Natural killer cell (primary cell): ENCODE data around the gene SCGN. TPM values are rescaled to one million over a fixed set of nuclear protein-coding genes. Genes with fewer than 3 reads are reported as not detected.

Experiments
- ATAC-seq, 3 donors: fragments of 150-1000 bp in 2 of 3; fragments of 200-7000 bp in 1 of 3; cut with Tn5 transposase; 1 replicate in 1 of 3; 2 replicates in 2 of 3; pipeline ENCODE4 v1.10.0; 2021; ENCODE audit warnings: mild to moderate bottlenecking in 2 of 3, moderate library complexity in 2 of 3
- DNase-seq, 2 donors: peaks; one replicate each; pipeline versions ENCODE4 v3.0.0 to v3.0.0-alpha.2; 2013 to 2021; ENCODE audit warnings: mixed read lengths in 1 of 2
- H3K27ac ChIP-seq: one replicate; pipeline ENCODE4 v1.5.1; 2013; ENCODE audit warnings: mild to moderate bottlenecking, low read length
- H3K27me3 ChIP-seq: one replicate; pipeline ENCODE4 v1.6.1; 2013; ENCODE audit warnings: low read length; ENCODE audit not compliant: control insufficient read depth, insufficient read depth
- H3K36me3 ChIP-seq: one replicate; pipeline ENCODE4 v1.6.1; 2013; ENCODE audit warnings: low read length; ENCODE audit not compliant: control insufficient read depth, insufficient read depth
- H3K4me1 ChIP-seq: one replicate; pipeline ENCODE4 v1.6.1; 2013; ENCODE audit warnings: low read length; ENCODE audit not compliant: control insufficient read depth, insufficient read depth
- H3K4me3 ChIP-seq: one replicate; pipeline ENCODE4 v1.5.1; 2013; ENCODE audit warnings: low read length
- H3K9me3 ChIP-seq: one replicate; pipeline ENCODE4 v1.6.1; 2013; ENCODE audit warnings: low read length; ENCODE audit not compliant: control insufficient read depth, insufficient read depth
- H3K27ac Mint-ChIP-seq, 2 donors: one replicate each; pipeline ENCODE4 v1.8.0; 2022; ENCODE audit warnings: mild to moderate bottlenecking in 2 of 2, mixed read lengths in 2 of 2, moderate library complexity in 1 of 2
- H3K27me3 Mint-ChIP-seq, 2 donors: one replicate each; pipeline ENCODE4 v1.8.0; 2022; ENCODE audit warnings: low read depth in 2 of 2, mixed read lengths in 2 of 2
- H3K36me3 Mint-ChIP-seq: one replicate; pipeline ENCODE4 v1.8.0; 2022; ENCODE audit warnings: mixed read lengths
- H3K4me1 Mint-ChIP-seq, 2 donors: one replicate each; pipeline ENCODE4 v1.8.0; 2022; ENCODE audit warnings: mixed read lengths in 2 of 2
- H3K4me3 Mint-ChIP-seq: one replicate; pipeline ENCODE4 v1.8.0; 2022; ENCODE audit warnings: mild to moderate bottlenecking, moderate library complexity, mixed read lengths
- H3K9me3 Mint-ChIP-seq, 2 donors: one replicate each; pipeline ENCODE4 v1.8.0; 2022; ENCODE audit warnings: mixed read lengths in 2 of 2
- CTCF ChIP-seq: fragments of 200-600 bp; IDR thresholded peaks from one replicate; pipeline ENCODE4 v1.8.0; 2022; ENCODE audit warnings: antibody characterized with exemption
- WGBS: methylation state at CpG from one replicate; pipeline ENCODE4 v1.1.7; 2013; ENCODE audit warnings: missing lambda C conversion rate; ENCODE audit not compliant: insufficient coverage; 5-methylcytosine and 5-hydroxymethylcytosine counted together
- intact Hi-C: fragments of 100-400 bp; cut with micrococcal nuclease; formaldehyde crosslinking; loops from one replicate; pipeline ENCODE4 v1.14.2; 2022
- total RNA-seq, 4 donors: library from RNA; stranded (reverse); fragments of 120-200 nt in 1 of 4; gene quantifications; one replicate each; pipeline versions ENCODE4 v1.2.3 to v1.2.4, GENCODE V29; 2013 to 2022

Gene SCGN
- total RNA-seq, 3 donors from 2014 or later (not counting 1 experiment from before 2014, with no cell fraction given), result not detected

DNA sequence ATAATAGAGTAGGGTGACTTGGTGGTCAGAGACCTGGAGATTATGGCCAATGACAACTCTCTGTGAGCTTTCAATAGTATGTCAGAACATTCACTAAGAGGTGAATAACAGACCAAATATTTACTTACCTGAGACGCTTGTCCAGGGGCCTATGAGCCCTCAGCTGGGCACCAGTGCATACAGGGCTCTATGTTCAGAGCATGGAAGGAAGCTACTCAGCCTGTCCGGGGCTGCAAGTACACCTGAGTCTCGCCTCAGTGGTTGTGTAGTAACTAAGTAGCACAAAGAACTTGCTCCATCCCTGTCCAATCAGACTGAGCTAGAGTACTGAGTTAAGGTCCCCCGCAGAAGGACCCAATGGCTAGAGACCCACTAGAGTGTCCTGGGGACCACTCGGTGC lies 11.6 kb upstream of the SCGN start:
- Histone ChIP-seq H3K36me3 (no peaks in the 10 kb centered on the region), H3K4me3 (no peak overlapping the region), H3K4me1 (no peaks in the 10 kb centered on the region), H3K27ac (no peak overlapping the region), H3K9me3 (no peaks in the 10 kb centered on the region), H3K27me3 (peaks cover 9% of the 10 kb centered on the region)
- Mint-ChIP-seq H3K27ac (no peak overlapping the region), H3K9me3 (no peaks in the 10 kb centered on the region), H3K36me3 (no peaks in the 10 kb centered on the region), H3K4me1 (no peaks in the 10 kb centered on the region), H3K4me3 (no peak overlapping the region), H3K27me3 (peaks cover 22 to 65% of the 10 kb centered on the region in 2 donors)
- TF ChIP-seq CTCF, result no peak
- DNase-seq, result no peak
- WGBS, result 85% methylated on average over 5 of the region's 5 CpGs
- intact Hi-C loops, result no loop called here
- no peak for ATAC-seq

- Histone ChIP-seq H3K27me3 (peaks cover 10% of the 10 kb centered on the region), H3K4me3 (no peak overlapping the region), H3K27ac (no peak overlapping the region), H3K9me3 (no peaks in the 10 kb centered on the region), H3K4me1 (no peaks in the 10 kb centered on the region), H3K36me3 (no peaks in the 10 kb centered on the region)
- DNase-seq (no peak), ATAC-seq (no peak)
- intact Hi-C loops, result no loop called here
- TF ChIP-seq CTCF, result no peak
- H3K4me1 Mint-ChIP-seq, result no peaks in the 10 kb centered on the region
- H3K27me3 Mint-ChIP-seq, result peaks cover 25 to 65% of the 10 kb centered on the region in 2 donors
- H3K9me3 Mint-ChIP-seq, result no peaks in the 10 kb centered on the region
- H3K36me3 Mint-ChIP-seq, result no peaks in the 10 kb centered on the region
- WGBS, result 91% methylated on average over 3 of the region's 4 CpGs
- H3K4me3 Mint-ChIP-seq, result no peak overlapping the region
- no peak overlapping the region for H3K27ac Mint-ChIP-seq
These were observed 11.1 kb upstream of the SCGN start for GRCh38 chr6:25640891-25641290.

GRCh38 chr6:25641377-25641776 lies 10.6 kb upstream of the SCGN start:
- no peaks in the 10 kb centered on the region for H3K4me1 ChIP-seq
- no peak for ATAC-seq
- H3K9me3 ChIP-seq, result no peaks in the 10 kb centered on the region
- no peaks in the 10 kb centered on the region for H3K9me3 Mint-ChIP-seq
- peaks cover 25 to 66% of the 10 kb centered on the region in 2 donors for H3K27me3 Mint-ChIP-seq
- no peaks in the 10 kb centered on the region for H3K36me3 ChIP-seq
- H3K4me1 Mint-ChIP-seq, result no peaks in the 10 kb centered on the region
- H3K4me3 ChIP-seq, result no peak overlapping the region
- intact Hi-C loops, result no loop called here
- H3K36me3 Mint-ChIP-seq, result no peaks in the 10 kb centered on the region
- peaks cover 12% of the 10 kb centered on the region for H3K27me3 ChIP-seq
- no peak overlapping the region for H3K27ac Mint-ChIP-seq
- WGBS, result 80% methylated on average over 5 of the region's 5 CpGs
- no peak overlapping the region for H3K4me3 Mint-ChIP-seq
- TF ChIP-seq CTCF, result no peak
- H3K27ac ChIP-seq, result no peak overlapping the region
- DNase-seq, result no peak

- Histone ChIP-seq H3K36me3 (no peaks in the 10 kb centered on the region), H3K27me3 (peaks cover 12% of the 10 kb centered on the region), H3K4me3 (no peak overlapping the region), H3K9me3 (no peaks in the 10 kb centered on the region), H3K27ac (no peak overlapping the region), H3K4me1 (no peaks in the 10 kb centered on the region)
- Mint-ChIP-seq H3K27ac (no peak overlapping the region), H3K27me3 (peaks cover 23 to 74% of the 10 kb centered on the region in 2 donors), H3K4me3 (no peak overlapping the region), H3K36me3 (no peaks in the 10 kb centered on the region), H3K4me1 (no peaks in the 10 kb centered on the region), H3K9me3 (no peaks in the 10 kb centered on the region)
- intact Hi-C loops, result no loop called here
- DNase-seq (no peak), ATAC-seq (no peak)
- WGBS, result 93% methylated on average over 2 of the region's 3 CpGs
- no peak for TF ChIP-seq CTCF
These were observed 9.9 kb upstream of the SCGN start for GRCh38 chr6:25641940-25642666.
